GM21526 (cell line): ENCODE results near the gene GNB4.

Experiments used
- ATAC-seq: cut with Tn5 transposase; IDR thresholded peaks from one replicate; pipeline ENCODE4 v1.9.1; 2021; ENCODE audit warnings: moderate library complexity; ENCODE audit not compliant: unreplicated experiment, low FRiP score

Gene GNB4

GRCh38 chr3:179451265-179452175, at the start of gene GNB4:
GNB4 (minus strand) TSS chr3:179451470; CDS start chr3:179426200, 25,270 bp downstream.
- peak; percentile 81 for ATAC-seq

DNA sequence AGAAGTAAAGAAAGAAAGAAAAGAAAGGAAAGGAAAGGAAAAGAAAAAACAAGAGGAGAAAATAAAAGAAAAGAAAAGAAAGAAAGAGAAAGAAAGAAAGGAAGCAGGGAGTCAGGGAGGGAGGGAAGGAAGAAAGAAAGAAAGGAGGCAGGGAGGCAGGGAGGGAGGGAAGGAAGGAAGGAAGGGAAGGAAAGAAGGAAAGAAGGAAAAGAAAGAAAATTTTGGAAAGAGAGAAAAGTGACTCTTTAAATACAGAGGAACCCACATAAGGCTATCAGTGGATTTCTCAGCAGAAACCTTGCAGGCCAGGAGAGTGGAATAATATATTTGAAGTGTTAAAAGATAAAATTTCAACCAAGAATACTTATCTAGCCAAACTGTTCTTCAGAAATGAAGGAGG, 44.2 kb upstream of the GNB4 start:
- no peak for ATAC-seq

DNA sequence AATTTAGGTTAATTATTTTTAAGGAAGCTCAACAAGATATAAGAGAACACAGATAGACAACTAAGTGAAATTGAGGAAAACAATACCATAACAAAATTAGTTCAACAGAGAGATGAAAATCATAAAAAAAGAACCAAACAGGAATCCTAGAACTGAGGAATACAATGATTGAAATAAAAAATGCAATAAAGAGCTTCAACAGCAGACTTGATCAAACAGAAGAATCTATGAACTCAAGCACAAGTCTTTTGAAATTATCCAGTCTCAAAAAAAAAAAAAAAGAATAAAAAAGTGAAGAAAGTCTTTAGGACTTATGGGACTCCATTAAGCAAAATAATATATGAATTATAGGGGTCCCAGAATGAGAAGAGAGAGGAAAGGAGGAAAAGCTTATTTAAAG, 42.0 kb upstream of the GNB4 start:
- no peak for ATAC-seq

GRCh38 chr3:179488213-179488612, 36.9 kb upstream of the GNB4 start:
- ATAC-seq = no peak

DNA sequence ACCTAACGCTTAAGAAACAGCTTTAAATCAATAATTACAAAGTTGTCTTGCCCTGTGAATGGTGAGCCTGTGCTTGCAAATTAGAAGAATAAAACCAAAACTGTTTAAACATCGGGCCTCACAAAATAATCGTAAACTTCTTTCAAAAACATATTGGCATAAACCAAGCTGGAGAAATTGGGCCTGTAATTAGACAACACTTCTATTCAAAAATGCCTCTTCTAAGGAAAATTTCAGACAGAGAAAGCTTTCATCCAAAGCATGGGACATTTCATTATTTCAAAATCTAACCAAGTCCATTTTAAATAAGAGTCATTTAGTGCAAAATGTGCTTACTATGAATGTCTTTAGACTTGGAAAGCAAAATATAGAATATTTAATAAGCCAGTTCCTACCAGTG, 35.5 kb upstream of the GNB4 start:
- no peak for ATAC-seq

- ATAC-seq = no peak
Observed at GRCh38 chr3:179482857-179483256, 31.6 kb upstream of the GNB4 start.

GRCh38 chr3:179476215-179476614, 24.9 kb upstream of the GNB4 start:
- no peak for ATAC-seq

DNA sequence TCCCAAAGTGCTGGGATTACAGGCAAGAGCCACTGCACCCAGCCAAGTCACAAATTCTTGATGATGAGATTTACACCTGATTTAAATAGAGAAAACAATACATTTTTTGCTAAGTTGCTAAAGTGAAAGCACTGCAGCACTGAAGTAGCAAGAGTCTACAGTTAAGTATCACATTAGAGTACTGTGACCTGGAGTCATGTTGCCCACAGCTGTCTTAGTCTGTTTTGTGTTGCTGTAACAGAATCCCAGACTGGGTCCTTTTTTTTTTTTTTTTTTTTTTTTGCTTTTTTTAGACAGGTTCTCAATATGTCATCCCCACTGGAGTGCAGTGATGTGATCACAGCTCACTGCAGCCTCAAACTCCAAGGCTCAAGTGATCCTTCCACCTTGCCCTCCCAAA, 23.2 kb upstream of the GNB4 start:
- no peak for ATAC-seq

GRCh38 chr3:179473565-179473964, 22.3 kb upstream of the GNB4 start:
- ATAC-seq = peak; percentile 50

DNA sequence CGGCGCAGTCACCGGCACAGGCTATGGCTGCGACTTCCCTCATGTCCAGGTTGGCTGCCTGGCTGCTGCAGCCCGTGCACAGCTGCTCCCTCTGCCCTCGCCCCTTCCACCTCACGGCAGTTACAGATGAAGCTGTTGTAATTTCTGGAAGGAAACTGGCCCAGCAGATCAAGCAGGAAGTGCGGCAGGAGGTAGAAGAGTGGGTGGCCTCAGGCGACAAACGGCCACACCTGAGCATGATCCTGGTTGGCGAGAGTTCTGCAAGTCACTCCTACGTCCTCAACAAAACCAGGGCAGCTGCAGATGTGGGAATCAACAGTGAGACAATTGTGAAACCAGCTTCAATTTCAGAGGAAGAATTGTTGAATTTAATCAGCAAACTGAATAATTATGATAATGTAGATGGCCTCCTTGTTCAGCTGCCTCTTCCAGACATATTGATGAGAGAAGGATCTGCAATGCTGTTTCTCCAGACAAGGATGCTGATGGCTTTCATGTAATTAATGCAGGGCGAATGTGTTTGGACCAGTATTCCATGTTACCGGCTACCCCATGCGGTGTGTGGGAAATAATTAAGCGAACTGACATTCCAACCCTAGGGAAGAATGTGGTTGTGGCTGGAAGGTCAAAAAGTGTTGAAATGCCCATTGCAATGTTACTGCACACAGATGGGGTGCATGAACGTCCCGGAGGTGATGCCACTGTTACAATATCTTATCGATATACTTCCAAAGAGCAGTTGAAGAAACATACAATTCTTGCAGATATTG, 13.2 kb upstream of the GNB4 start:
- peak; percentile 80 for ATAC-seq

DNA sequence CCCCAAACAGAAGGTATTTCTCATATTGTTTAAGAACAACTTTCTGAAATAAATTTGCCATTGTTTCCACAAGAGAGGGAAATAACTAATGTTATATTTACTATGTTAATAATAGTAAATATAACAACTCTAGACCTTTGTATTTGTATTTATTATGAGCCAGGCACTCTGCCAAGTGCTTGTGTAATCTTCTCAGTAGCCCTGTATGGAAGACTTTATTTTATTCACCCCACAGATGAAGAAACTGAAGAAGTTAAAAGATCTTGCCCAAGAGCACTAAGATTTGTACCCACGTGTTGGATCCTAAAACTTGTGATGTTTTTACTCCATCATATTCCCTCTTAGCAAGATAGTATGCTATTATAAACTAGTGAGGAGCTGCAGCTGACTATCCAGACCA, 12.0 kb upstream of the GNB4 start:
- no peak for ATAC-seq

DNA sequence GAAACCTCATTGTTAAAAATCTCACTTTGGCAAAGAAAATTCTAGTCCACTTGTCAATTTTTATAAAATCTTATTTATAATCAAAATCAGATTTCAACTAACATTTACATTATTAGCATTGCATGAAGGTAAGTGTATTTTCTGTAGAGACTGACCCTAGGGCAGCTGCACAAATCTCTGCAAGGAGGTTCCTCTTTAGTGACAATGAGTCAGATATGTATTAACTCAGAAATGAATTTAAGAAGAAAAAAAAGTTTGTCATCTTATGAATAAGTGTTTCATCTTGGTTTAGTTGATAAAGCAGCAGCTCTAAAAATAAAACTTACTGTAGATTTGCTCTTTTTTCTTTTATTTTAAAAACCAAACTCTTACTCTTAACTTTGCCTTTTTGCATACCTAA, 9.0 kb upstream of the GNB4 start:
- no peak for ATAC-seq

- ATAC-seq = no peak
Observed at GRCh38 chr3:179455954-179456353, 4.7 kb upstream of the GNB4 start.

DNA sequence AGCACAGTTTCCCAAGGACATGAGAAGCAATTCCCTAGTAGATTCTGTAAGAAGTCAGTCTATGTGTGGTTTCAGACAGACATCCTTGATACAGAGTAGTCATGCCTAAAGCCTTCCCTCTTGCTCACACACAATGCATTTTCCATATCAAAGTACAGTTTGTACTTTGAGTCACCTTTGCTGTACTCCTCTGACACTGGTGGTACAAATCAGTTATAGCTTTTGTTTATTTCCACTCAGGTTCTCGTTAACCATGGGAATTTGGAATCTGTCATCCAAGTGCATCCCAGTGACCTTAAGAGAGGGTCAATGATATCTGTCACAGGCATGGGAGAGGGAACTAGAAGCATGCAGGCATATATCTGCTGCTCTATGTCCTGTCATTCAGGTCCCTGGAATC, 3.6 kb upstream of the GNB4 start:
- ATAC-seq = no peak

- ATAC-seq = no peak
Observed at GRCh38 chr3:179453967-179454366, 2.7 kb upstream of the GNB4 start.

- ATAC-seq = no peak
Observed at GRCh38 chr3:179452872-179453271, 1.6 kb upstream of the GNB4 start.

DNA sequence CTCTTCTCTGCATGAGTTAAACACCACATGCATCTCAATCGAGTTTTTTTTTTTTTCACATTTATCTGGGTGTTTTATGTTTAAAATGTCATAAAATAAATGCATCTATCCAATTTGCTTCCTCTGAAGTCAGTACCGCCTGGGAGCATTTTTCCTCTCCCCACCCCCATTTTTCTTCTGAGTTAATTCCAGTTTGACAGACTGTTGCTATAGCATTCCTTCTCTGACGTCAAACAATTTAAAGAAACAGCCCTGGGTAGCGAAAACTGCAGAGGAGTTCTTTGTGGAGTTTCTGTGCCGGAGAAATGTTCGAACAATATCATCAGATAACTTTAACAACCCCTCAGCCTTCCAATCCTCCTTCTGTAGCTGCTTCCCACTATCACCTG, 900 bp upstream of the GNB4 start:
- no peak for ATAC-seq

DNA sequence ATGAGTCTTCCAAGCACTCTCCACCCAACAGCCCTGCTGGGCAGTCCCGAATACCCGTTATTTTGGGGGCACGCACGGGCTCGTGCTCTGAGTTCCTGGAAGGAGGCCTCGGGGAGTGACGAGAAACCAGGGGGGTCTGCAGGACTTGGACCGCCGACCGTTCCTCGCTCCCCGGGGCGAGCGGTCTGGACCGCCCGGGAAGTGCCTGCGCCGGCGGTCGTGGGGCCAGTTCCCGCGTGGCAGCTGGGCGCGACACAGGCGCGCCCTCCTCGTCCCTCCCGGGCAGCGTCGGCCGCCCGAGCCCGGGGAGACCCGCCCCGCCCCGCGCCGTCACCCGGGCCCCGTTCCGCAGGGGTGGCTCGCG, 387 bp downstream of the GNB4 start:
- peak; percentile 44 for ATAC-seq

- no peak for ATAC-seq
Observed at GRCh38 chr3:179450261-179450701, 989 bp downstream of the GNB4 start.

DNA sequence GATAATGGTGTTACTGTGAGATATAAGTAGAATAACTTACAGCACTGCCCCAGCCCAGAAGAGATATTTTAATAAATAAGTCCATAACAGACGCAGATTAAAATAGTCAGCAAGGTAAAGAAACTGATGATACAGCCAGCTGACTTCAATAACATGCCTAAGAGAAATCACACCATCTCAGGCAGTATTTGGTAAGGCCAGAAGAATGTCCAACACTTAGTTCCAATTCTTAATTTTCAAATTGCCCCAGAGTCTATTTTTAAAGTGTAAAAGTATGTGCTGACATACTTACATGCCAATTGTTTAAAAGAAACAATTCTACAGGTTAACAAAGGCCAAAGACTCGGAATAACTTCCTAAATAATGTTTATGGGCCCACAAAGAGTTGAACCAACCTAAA, 1.6 kb downstream of the GNB4 start:
- ATAC-seq = no peak

DNA sequence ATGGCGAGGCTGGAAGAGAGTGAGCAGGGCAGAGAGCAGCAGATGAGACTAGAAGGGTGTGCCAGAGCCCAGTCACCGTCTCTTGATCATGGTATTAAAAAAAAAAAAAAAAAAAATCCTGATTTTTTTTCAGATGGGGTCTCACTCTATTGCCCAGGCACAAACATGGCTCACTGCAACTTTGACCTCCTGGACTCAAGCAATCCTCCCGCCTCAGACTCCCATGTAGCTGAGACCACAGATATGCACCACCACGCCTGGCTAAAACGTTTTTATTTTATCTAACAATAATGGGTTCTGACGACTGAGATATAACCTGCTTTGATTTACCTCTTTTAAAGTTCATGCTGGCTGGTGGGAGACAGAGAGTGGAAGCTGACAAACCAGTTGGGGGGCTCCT, 4.0 kb downstream of the GNB4 start:
- no peak for ATAC-seq

DNA sequence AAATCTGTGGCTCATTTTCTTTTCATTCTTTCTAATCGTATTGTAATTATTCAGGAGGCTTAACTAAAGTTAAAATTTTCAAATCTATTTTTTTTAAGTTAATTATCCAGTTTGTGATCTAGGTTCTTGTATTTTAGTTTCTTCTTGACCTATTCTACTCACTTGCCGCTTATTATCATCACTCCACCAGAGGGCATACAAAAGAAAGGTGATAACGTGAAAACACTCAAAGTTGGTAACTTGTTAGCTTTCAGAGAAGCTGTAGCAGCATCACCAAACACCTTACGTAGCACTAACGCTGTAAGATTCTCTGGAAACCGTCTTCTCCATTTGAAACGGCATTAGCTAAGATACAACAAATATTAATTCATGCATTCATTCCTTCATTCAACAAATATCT, 4.8 kb downstream of the GNB4 start:
- ATAC-seq = no peak
